ENCODE measurements around the gene ZNRF3.

The ZNRF3 gene

GRCh38 chr22:28967969-28968368 is 84.6 kb downstream of the ZNRF3 start:
- no peaks in the 10 kb centered on the region for H3F3A ChIP-seq (ENCODE audit: insufficient read depth)
- H4K20me1 ChIP-seq (ENCODE audit: low read depth, low read length): no peaks in the 10 kb centered on the region
- no peaks in the 10 kb centered on the region for H3K27me3 ChIP-seq (ENCODE audit: low read length)
- H3K36me3 ChIP-seq (ENCODE audit: low read length): no peaks in the 10 kb centered on the region
- no peak for TF ChIP-seq CTCF (IDR thresholded peaks at IDR 0.05; ENCODE audit: insufficient read depth, low read length, poor library complexity, severe bottlenecking)
- no peak for TF ChIP-seq EZH2phosphoT487 (conservative IDR thresholded peaks at IDR 0.05; ENCODE audit: low read length)
- H3K9ac ChIP-seq (ENCODE audit: low read length): no peak overlapping the region
- H3K9me2 ChIP-seq (replicated peaks; ENCODE audit: insufficient read depth, low read length): no peaks in the 10 kb centered on the region
- H3K27ac ChIP-seq (ENCODE audit: low read depth, low read length): no peak overlapping the region
- H2AFZ ChIP-seq (ENCODE audit: low read depth, low read length, severe bottlenecking): no peak overlapping the region
- no peak overlapping the region for H3K4me3 ChIP-seq (ENCODE audit: insufficient read depth, low read length, poor library complexity, severe bottlenecking)
- H3K9me3 ChIP-seq (ENCODE audit: insufficient read depth, low read length): no peaks in the 10 kb centered on the region
- H3K4me2 ChIP-seq (ENCODE audit: low read depth, low read length, poor library complexity, severe bottlenecking): no peak overlapping the region
- H3K79me2 ChIP-seq (ENCODE audit: insufficient read depth, low read length): no peaks in the 10 kb centered on the region

GRCh38 chr22:28969401-28970168 is 86.2 kb downstream of the ZNRF3 start:
- Histone ChIP-seq H2AFZ (ENCODE audit: low read depth, low read length, severe bottlenecking) (no peak overlapping the region), H3K36me3 (ENCODE audit: low read length) (no peaks in the 10 kb centered on the region), H3F3A (ENCODE audit: insufficient read depth) (no peaks in the 10 kb centered on the region), H3K4me2 (ENCODE audit: low read depth, low read length, poor library complexity, severe bottlenecking) (no peak overlapping the region), H4K20me1 (ENCODE audit: low read depth, low read length) (no peaks in the 10 kb centered on the region), H3K4me3 (ENCODE audit: insufficient read depth, low read length, poor library complexity, severe bottlenecking) (no peak overlapping the region), H3K27ac (ENCODE audit: low read depth, low read length) (no peak overlapping the region), H3K79me2 (ENCODE audit: insufficient read depth, low read length) (no peaks in the 10 kb centered on the region), H3K27me3 (ENCODE audit: low read length) (no peaks in the 10 kb centered on the region), H3K9me3 (ENCODE audit: insufficient read depth, low read length) (no peaks in the 10 kb centered on the region), H3K9ac (ENCODE audit: low read length) (no peak overlapping the region), H3K9me2 (replicated peaks; ENCODE audit: insufficient read depth, low read length) (no peaks in the 10 kb centered on the region)
- no peak for TF ChIP-seq EZH2phosphoT487 (conservative IDR thresholded peaks at IDR 0.05; ENCODE audit: low read length)
- TF ChIP-seq CTCF (IDR thresholded peaks at IDR 0.05; ENCODE audit: insufficient read depth, low read length, poor library complexity, severe bottlenecking): no peak

GRCh38 chr22:28973352-28973751 is 90.0 kb downstream of the ZNRF3 start:
- Histone ChIP-seq H3K9ac (ENCODE audit: low read length) (no peak overlapping the region), H2AFZ (ENCODE audit: low read depth, low read length, severe bottlenecking) (no peak overlapping the region), H3K4me2 (ENCODE audit: low read depth, low read length, poor library complexity, severe bottlenecking) (no peak overlapping the region), H3K9me2 (replicated peaks; ENCODE audit: insufficient read depth, low read length) (no peaks in the 10 kb centered on the region), H3F3A (ENCODE audit: insufficient read depth) (no peaks in the 10 kb centered on the region), H3K79me2 (ENCODE audit: insufficient read depth, low read length) (no peaks in the 10 kb centered on the region), H3K36me3 (ENCODE audit: low read length) (no peaks in the 10 kb centered on the region), H3K27me3 (ENCODE audit: low read length) (no peaks in the 10 kb centered on the region), H3K4me3 (ENCODE audit: insufficient read depth, low read length, poor library complexity, severe bottlenecking) (no peak overlapping the region), H4K20me1 (ENCODE audit: low read depth, low read length) (no peaks in the 10 kb centered on the region), H3K27ac (ENCODE audit: low read depth, low read length) (no peak overlapping the region), H3K9me3 (ENCODE audit: insufficient read depth, low read length) (no peaks in the 10 kb centered on the region)
- TF ChIP-seq CTCF (IDR thresholded peaks at IDR 0.05; ENCODE audit: insufficient read depth, low read length, poor library complexity, severe bottlenecking) (no peak), EZH2phosphoT487 (conservative IDR thresholded peaks at IDR 0.05; ENCODE audit: low read length) (no peak)

Measured in SU-DHL-6 (cell line).